ENCODE data around the gene GPR62.

The GPR62 gene

GRCh38 chr3:51938780-51939425, 16.3 kb upstream of the GPR62 start:
- peak; percentile 35 for DNase-seq

- no peak for DNase-seq
Measured at GRCh38 chr3:51940648-51941462, 14.3 kb upstream of the GPR62 start.

- no peak for DNase-seq
Measured at GRCh38 chr3:51941463-51941797, 13.8 kb upstream of the GPR62 start.

- peak; percentile 100 for DNase-seq
Measured at GRCh38 chr3:51941798-51942602, 13.2 kb upstream of the GPR62 start, which contains the start of the genes PARP3 and RRP9. TSS of gene PARP3 (plus strand) at chr3:51942363. CDS start at chr3:51943356, 993 bp downstream. TSS of gene RRP9 (minus strand) at chr3:51941904. CDS start at chr3:51941867, 37 bp downstream.

- peak; percentile 52 for DNase-seq
Measured at GRCh38 chr3:51942603-51943450, 12.4 kb upstream of the GPR62 start.

GRCh38 chr3:51943451-51944391, 11.5 kb upstream of the GPR62 start:
- DNase-seq = peak; percentile 42

GRCh38 chr3:51944451-51945021, 10.6 kb upstream of the GPR62 start:
- DNase-seq = no peak

- DNase-seq = peak; percentile 46
Measured at GRCh38 chr3:51945031-51945840, 9.9 kb upstream of the GPR62 start.

GRCh38 chr3:51945926-51946705, 9.1 kb upstream of the GPR62 start:
- peak; percentile 32 for DNase-seq

GRCh38 chr3:51946796-51947195, 8.4 kb upstream of the GPR62 start:
- DNase-seq = peak; percentile 44

GRCh38 chr3:51947215-51947900, 7.8 kb upstream of the GPR62 start:
- peak; percentile 49 for DNase-seq

- peak; percentile 46 for DNase-seq
Measured at GRCh38 chr3:51948016-51948580, 7.1 kb upstream of the GPR62 start.

- DNase-seq = peak; percentile 32
Measured at GRCh38 chr3:51949121-51949520, 6.1 kb upstream of the GPR62 start.

GRCh38 chr3:51950899-51951298, 4.3 kb upstream of the GPR62 start:
- DNase-seq = no peak

GRCh38 chr3:51953445-51953844, 1.7 kb upstream of the GPR62 start:
- no peak for DNase-seq

GRCh38 chr3:51954105-51954504, 1.1 kb upstream of the GPR62 start:
- DNase-seq = no peak

- no peak for DNase-seq
Measured at GRCh38 chr3:51954713-51955112, 468 bp upstream of the GPR62 start.
